Keratinocyte (primary cell): Measurements from ENCODE around the gene FSIP1.

ENCODE experiments used
- CTCF ChIP-seq, 3 experiments: IDR thresholded peaks in 1 of 3; conservative IDR thresholded peaks in 1 of 3; optimal IDR thresholded peaks in 1 of 3; 2 replicates in 2 of 3; 3 replicates in 1 of 3; pipeline versions ENCODE3 to v1.5.1; 2011; ENCODE audit warnings: low read length in 3 of 3, mild to moderate bottlenecking in 3 of 3, moderate library complexity in 2 of 3, control low read depth in 1 of 3, inconsistent platforms in 1 of 3; ENCODE audit not compliant: insufficient read depth in 2 of 3; ENCODE audit errors: extremely low read depth in 1 of 3
- EZH2 ChIP-seq: IDR thresholded peaks from one replicate; pipeline ENCODE4 v1.6.1; 2012; ENCODE audit warnings: inconsistent platforms, mild to moderate bottlenecking, low read length, moderate library complexity

- TF ChIP-seq CTCF (optimal IDR thresholded peaks at IDR 0.05 in 1 of 3, IDR thresholded peaks at IDR 0.05 in 1 of 3, conservative IDR thresholded peaks at IDR 0.05 in 1 of 3; ENCODE audit: extremely low read depth in 1 of 3, insufficient read depth in 2 of 3, low read length in 3 of 3) (no peak), EZH2 (no peak)
Observed at GRCh38 chr15:39792025-39792843, 9.6 kb upstream of the FSIP1 start.
